NCI-H1105 treated with DMSO at 0.1 percent for 48 hours (cell line): ENCODE results near the gene KNG1.
"Not testable (repeated sequence)": the region's sequence is repeated elsewhere in the genome, so short reads cannot be mapped to it uniquely, and the experiment has no call there.

Experiments used
- DNase-seq: peaks from one replicate; lab custom pipeline; 2025; lab: John Stamatoyannopoulos, UW

Gene KNG1

GRCh38 chr3:186717039-186717457 is at the start of gene KNG1:
Gene KNG1 (plus strand): TSS chr3:186717359. CDS start chr3:186717543, 184 bp downstream.
- DNase-seq, result no peak

- DNase-seq, result no peak
Measured at GRCh38 chr3:186668426-186668825, 48.7 kb upstream of the KNG1 start.

GRCh38 chr3:186669378-186670084 is 47.6 kb upstream of the KNG1 start:
- no peak for DNase-seq

- no peak for DNase-seq
Measured at GRCh38 chr3:186670155-186670554, 47.0 kb upstream of the KNG1 start.

- DNase-seq, result no peak
Measured at GRCh38 chr3:186671051-186671450, 46.1 kb upstream of the KNG1 start.

- no peak for DNase-seq
Measured at GRCh38 chr3:186678604-186679003, 38.6 kb upstream of the KNG1 start.

- no peak for DNase-seq
Measured at GRCh38 chr3:186679151-186679550, 38.0 kb upstream of the KNG1 start.

- no peak for DNase-seq
Measured at GRCh38 chr3:186680869-186681268, 36.3 kb upstream of the KNG1 start.

- DNase-seq, result no peak
Measured at GRCh38 chr3:186682812-186683211, 34.3 kb upstream of the KNG1 start.

GRCh38 chr3:186683979-186684378 is 33.2 kb upstream of the KNG1 start:
- DNase-seq, result no peak

- DNase-seq, result not testable (repeated sequence)
Measured at GRCh38 chr3:186686475-186686874, 30.7 kb upstream of the KNG1 start.

- DNase-seq, result no peak
Measured at GRCh38 chr3:186687120-186687651, 30.0 kb upstream of the KNG1 start.

GRCh38 chr3:186690304-186690703 is 26.9 kb upstream of the KNG1 start:
- not testable (repeated sequence) for DNase-seq

GRCh38 chr3:186691676-186692075 is 25.5 kb upstream of the KNG1 start:
- DNase-seq, result no peak

GRCh38 chr3:186693843-186694242 is 23.3 kb upstream of the KNG1 start:
- DNase-seq, result no peak

- DNase-seq, result no peak
Measured at GRCh38 chr3:186694288-186695032, 22.7 kb upstream of the KNG1 start.

- DNase-seq, result no peak
Measured at GRCh38 chr3:186696522-186696921, 20.6 kb upstream of the KNG1 start.

- DNase-seq, result no peak
Measured at GRCh38 chr3:186697510-186697909, 19.6 kb upstream of the KNG1 start.

GRCh38 chr3:186700267-186700666 is 16.9 kb upstream of the KNG1 start:
- no peak for DNase-seq

GRCh38 chr3:186702451-186702850 is 14.7 kb upstream of the KNG1 start:
- DNase-seq, result not testable (repeated sequence)

- no peak for DNase-seq
Measured at GRCh38 chr3:186705882-186706780, 11.0 kb upstream of the KNG1 start.
